ENCODE data around the gene ZDHHC19. TPM values are rescaled to one million over a fixed set of nuclear protein-coding genes. Genes with fewer than 3 reads are reported as not detected.
"Not testable (repeated sequence)": the region's sequence is repeated elsewhere in the genome, so short reads cannot be mapped to it uniquely, and the experiment has no call there.

The ZDHHC19 gene
- total RNA-seq, 1 donor from 2014 or later, result not detected

DNA sequence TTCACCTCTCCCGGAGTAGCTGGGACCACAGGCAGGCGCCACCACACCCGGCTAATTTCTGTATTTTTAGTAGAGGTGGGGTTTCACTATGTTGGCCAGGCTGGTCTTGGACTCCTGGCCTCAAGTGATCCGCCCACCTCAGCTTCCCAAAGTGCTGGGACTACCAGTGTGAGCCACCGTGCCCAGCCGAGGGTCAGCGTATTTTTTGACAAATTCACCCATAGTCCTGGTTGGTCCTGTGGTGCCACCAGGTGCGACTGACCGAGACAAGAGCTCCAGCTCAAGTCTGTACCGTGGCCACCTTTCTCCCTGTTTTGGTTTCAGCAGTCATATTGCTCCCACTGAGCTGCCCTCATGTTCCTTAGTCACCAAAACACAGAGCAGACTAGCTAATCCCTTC is 13.9 kb upstream of the ZDHHC19 start:
- intact Hi-C loops (cut with micrococcal nuclease), result no loop called here

DNA sequence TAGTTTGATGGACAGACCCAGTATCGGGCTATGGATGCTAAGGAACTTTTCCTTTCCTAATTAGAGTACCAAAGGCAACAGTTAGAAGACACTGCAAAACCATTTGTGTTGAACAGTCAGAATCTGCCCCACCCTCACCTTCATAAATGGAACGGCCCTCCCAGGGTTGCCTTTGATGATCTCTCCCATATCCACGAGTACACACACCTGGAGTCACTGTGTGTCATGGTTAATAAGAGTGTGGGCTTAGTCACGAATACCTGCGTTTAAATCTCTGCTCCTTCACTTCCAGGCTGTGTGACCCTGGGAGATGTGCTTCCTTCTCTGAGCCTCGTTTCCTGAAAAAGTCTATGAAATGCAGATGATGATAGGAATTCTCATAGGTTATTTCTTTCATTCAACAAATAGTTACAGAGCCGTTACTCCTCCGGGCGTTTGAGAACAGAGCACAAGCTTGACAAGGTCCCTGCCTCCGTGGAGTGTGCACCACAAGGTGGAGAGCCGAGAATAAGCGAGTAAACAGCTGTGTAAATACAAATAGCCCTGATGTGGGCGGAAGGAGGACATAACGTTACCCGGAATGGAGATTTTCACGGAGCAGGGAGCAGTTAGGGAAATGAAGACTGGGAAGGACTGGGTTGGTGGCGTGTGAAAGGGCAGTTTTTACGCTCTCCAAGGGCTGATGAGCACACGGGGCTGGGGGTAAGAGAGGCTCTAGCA is 11.8 kb upstream of the ZDHHC19 start:
- intact Hi-C loops (cut with micrococcal nuclease), result no loop called here

DNA sequence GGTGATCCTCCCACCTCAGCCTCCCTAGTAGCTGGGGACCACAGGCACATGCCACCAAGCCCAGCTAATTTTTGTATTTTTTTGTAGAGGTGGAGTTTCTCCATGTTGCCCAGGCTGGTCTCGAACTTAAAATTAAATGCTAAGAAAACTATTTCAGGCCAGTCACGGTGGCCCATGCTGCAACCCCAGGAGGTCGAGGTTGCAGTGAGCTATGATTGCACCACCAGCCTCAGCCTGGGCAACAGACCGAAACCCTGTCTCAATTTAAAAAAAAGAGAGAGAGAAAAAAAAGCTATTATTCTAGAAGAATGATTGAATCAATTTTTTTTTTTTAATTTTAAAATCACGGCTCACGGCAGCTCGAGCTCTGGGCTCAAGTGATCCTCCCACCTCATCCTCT is 9.8 kb upstream of the ZDHHC19 start:
- intact Hi-C loops (cut with micrococcal nuclease), result no loop called here

DNA sequence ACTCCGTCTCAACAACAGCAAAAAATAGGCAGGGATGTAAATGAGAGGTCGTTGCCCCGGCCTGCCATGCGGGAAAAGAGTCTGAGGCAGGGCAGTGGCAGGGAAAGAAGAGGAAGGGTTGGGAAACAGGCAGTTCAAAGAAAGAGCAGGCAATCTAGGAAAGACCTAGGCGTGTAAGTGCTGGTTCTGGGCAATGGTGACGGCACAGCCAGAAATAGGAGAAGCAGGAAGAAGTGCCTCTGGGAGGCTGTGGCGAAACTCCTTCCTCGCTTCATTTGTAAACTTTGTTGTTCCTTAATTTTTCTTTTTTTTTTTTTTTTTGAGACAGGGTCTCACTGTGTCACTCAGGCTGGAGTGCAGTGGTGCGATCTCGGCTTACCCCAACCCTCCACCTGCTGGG is 9.4 kb upstream of the ZDHHC19 start:
- intact Hi-C loops (cut with micrococcal nuclease), result no loop called here

DNA sequence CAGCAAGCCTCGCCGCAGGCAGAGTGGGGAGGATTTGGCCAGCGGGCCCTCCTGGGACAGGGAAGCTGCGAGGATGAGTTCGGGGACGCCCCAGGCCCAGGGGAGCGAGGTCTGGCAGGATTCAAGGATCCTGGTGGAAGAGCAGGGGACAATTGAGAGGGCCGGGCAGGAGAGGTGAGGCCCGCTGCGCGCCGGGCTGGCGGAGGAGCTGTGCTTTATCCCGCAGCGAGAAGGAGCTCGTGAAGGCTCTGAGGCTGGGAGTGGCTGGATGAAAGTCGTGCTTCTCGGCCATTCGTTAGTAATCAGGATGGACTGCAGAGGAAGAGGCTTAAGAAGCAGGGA is 8.7 kb upstream of the ZDHHC19 start:
- intact Hi-C loops (cut with micrococcal nuclease), result no loop called here

DNA sequence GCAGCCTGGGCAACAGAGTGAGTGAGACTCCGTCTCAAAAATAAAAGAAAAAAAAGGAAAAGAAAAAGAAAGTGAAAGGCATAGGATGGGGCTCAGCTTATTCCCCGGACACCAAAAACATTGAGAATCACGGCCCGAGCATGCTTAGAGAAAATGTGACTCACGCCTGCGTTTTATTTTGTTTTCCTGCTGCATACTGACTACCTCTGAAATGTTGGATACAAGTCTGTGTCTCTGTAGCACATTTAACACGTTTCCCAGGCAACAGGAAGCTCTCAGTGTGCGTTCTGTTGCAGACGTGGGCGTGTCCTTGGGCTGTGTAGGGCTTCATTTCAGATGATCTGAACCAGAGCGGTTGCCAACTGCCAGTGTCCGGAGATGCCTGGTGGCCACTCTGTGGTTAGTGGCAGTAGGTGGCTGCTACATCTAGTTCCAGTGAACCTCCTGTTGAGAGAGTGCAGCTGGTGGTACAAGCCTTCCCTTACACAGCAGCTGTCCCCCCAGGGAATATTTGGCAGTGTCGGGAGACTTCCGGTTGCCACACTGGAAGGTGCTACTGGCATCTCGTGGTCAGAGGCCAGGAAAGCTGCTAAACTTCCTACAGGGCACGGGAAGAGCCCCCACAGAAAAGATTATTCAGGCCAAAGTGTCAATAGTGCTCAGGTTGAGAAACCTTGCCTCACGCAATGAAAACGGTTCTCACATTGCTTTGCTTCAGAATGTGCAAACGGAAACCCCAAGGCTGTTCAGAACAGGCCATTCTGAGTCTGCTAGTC is 8.2 kb upstream of the ZDHHC19 start:
- intact Hi-C loops (cut with micrococcal nuclease), result no loop called here

DNA sequence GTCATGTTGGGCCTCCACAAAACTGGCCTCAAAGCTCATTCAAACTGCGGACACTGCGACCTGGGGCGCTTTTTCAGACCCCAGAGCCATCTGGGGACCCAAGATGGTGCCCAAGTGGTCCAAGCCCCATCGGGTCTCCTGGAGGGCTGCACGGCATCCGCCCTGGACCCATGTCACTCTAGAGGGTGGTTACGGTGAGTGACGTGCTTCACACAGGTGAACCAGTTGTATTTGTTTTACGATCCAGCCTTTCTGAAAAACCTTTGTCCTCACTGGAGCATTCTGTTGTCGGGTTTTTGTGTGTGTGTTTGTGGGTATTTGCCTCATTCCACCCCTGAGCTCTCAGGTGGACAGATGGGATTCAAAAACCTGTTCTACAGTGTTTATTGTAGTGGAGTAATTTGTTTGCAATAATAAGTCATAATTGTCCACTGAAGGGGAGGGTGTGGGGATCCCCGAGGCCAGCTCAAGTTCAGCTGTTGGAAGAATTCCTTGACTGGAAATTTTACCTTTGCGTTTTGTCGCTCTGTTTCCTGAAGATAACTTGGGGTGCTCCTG is 7.0 kb upstream of the ZDHHC19 start:
- intact Hi-C loops (cut with micrococcal nuclease), result no loop called here

DNA sequence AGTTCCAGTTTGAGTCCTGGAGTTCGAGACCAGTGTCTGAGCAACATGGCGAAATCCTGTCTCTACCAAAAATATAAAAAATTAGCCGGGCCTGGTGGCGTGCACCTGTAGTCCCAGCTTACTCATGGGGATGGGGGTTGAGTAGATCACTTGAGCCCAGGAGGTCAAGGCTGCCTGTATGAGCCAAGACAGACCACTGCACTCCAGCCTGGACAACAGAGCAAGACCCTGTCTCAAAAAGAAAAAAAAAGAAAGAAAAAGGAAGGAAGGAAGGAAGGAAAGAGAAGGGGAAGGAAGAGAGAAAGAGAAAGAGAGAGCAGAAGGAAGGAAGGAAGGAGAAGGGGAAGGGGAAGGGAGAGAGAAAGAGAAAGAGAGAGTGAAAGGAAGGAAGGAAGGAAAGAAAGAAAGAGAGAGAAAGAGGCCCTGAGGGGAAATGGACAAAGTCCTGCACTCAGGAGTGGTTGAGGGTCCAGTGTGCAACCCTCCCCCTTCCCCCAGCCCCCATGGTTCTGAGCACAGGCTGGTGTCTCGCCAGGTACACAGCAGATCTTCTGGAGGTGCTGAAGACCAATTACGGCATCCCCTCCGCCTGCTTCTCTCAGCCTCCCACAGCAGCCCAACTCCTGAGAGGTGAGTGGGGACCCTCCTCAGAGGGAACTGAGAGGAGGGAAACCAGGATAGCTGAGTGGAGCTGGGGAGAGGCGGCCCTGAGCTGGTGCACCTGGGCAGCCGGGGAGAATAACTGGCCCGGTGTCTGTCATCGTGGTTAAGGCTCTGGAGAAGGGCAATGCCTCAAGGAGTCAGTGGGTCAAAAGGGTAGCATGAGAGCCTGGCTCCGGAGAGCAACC is 6.3 kb upstream of the ZDHHC19 start:
- intact Hi-C loops (cut with micrococcal nuclease), result no loop called here

DNA sequence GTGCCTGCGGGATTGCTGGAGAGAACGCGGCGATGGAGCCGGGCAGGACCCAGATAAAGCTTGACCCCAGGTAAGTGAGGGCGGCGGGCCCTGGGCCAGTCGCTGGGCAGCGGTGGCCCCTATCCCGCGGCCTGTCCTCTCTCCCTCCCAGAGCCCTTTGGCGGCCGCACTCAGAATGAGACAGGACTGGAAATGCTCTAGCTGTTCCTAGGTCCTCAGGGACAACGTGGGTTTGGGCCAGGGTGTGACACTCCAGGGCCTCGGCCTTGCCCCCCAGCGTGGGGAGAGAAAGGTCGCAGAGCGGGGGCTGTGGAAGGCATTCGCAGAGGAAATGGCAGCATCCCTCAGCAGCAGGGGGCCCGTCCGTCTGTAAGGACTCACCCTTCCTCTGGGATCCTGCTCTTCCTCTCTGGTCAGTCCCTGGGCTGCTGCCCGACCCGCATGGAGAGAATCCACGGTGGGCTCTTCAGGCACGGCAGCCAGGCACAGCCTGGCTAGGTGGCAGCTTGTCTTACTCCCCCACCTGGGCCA is 5.5 kb upstream of the ZDHHC19 start:
- intact Hi-C loops (cut with micrococcal nuclease), result no loop called here

DNA sequence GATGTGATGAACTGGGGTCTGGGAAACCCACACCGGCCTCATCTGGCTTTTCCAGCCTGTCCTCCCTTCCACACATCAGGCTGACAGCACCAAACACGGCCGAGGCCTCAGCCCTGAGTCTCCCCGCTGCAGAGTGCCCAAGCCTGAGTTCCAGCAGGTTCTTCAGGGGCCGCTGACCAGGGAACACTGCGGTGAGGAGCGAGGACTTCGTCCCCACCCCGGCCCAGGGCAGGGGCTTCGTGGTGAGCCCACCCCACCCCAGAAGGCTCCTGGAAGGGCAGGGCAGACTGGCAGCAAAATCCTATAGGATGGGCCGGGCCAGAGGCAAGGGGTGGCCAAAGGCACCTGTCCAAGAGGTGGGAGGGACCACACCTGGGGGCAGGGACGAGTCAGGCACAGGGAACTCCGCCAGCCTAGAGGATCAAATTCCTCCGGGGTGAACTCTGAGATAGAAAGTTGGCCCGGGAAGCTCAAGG is 4.9 kb upstream of the ZDHHC19 start, which contains the start of gene SLC51A:
TSS of gene SLC51A (plus strand) at position 446 of the 476 bp plus-strand sequence. CDS start 179 bp downstream, outside the sequence.
- intact Hi-C loops (cut with micrococcal nuclease), result no loop called here

DNA sequence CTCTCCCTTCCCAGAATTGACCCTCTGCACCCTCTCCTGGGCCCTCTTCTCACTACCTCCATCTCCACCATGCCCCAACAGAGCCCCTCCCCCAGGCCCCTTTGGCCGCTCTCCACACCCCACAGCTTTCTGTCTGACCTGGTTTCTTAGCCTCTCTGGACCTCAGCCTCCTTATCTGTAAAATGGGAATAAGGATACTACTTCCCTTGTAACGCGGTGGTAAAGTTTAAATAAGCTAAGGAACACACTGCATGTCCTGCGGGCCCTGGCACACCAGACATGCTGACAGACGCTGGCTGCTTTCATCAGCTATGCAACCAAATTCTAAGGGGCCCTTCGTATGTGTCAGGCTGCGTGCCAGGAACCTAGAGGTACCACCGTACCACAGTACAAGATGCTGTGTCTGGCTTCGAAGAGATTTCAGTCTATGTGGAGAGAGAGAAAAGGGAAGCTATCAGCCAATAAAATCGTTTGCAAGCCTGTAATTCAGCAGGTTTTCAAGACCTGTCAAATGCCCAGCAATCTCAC is 4.4 kb upstream of the ZDHHC19 start:
- intact Hi-C loops (cut with micrococcal nuclease), result no loop called here

DNA sequence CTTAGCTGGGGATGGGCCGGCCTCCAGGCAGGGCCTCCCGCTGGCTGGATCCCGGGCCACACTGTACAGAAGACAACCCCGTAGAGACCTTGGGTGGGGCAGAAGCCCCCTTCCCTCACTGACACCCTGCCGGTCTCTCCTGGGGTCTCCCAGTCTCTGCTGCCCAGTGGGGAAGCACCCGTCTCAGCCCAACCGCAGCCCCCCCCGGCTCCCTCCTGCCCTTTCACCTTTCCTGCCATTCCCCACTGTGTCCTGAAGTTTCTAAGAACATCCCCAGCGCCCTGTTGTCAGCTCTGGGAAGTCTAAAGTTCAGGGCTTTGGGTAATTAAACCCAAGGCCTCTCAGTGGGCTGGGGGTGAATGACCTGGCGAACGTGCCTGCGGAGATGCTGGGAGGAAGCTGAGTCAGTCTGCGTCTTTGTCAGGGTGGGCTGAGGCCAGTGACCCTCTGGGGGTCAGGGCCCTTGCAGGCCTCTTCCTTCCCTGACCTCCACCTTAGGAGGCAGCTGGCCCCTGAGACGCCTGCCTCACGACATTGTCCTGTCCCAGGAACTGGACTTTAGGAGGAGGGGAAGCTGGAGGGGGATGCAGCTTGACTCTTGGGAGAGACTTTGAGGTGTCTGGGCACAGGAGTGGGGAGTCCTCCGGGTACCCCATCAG is 3.7 kb upstream of the ZDHHC19 start:
- intact Hi-C loops (cut with micrococcal nuclease), result no loop called here

DNA sequence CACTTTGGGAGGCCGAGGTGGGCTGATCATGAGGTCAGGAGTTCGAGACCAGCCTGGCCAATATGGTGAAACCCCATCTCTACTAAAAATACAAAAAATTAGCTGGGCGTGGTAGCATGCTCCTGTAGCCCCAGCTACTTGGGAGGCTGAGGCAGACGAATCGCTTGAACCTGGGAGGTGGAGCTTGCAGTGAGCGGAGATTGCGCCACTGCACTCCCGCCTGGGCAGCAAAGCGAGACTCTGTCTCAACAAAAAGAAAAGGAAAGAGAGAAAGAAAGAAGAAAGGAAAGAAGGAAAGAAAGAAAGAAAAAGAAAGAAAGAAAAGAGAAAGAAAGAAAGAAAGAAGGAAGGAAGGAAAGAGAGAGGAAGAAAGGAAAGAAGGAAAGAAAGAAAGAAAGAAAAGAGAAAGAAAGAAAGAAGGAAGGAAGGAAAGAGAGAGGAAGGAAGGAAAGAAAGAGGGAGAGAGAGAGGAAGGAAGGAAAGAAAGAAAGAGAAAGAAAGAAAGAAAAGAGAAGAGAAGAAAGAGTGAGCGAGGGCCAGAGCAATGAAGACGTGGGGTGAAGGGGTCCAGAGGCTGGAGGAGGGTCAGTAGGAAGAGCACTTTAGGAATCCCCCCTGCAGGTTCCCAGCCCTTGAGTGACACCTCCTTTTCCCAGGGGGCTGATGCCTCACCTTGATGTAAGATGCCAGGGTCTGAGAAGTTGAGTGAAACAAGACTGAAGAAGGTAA is 1.1 kb downstream of the ZDHHC19 start:
- intact Hi-C loops (cut with micrococcal nuclease), result not testable (repeated sequence)

DNA sequence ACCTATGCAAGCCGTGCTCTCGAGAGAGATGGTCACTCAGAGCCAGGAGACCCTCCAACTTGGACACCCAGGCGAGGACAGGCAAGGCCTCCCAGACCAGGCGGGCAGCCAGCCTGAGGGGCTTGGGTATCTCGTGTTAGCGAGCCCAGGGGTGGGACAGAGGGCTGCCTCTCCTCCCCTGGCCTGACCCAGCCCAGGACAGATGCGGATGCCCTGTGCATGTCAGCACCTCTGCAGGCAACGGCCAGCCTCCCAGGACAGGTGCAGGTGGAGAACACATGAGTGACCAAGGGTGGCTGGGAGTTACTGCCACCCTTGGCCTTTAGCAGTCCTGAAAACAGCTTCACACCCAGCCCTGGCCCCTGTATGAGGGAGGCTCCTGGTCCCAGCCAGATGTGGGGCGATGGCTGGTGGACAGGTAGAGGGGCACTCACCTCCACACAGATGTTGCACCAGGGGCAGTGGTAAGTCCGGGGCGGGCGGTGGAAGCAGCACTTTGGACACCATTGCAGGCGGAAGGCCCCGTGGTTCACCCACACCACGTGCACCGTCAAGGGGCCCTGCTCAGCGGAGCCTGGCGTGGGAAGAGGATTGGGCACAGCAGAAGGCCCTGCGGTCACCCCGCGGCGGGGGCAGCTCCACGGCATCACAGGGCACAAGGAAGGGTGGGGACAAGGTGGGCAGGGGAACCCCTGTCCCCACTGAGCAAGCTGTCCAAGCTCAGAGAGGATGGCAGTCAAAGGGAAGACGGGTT is 2.1 kb downstream of the ZDHHC19 start:
- intact Hi-C loops (cut with micrococcal nuclease), result no loop called here

DNA sequence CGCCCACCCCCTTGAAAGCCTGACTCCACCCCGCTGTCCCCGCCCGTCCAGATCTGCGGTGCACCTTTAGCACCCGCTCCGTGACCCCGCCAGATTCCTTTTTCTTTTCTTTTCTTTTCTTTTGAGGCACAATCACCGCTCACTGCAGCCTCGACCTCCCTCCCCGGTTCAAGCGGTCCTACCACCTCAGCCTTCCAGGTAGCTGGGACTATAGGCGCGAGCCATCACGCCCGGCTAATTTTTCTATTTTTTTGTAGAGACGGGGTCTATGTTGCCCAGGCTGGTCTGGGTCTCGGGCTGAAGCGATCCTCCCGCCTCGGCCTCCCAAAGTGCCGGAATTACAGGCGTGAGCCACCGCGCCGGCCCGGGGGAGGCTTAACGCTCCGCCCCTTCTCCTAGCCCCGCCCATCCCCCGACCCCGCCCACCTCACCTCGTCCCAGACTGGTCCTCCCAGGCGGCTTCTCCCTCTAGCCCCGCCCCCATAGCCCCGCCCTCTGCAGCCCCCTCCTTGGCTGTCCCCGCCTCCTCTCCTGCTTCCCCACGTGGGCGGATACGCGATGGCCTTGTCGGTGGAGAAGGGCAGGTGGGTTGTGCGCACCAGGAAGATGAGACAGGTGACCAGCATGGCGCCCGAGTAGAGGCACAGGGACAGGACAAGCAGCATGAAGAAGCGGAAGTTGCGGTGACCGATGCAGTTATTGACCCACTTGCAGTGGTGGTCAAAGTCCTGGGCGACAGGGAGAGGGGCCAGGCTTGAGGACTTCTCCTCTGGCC is 3.2 kb downstream of the ZDHHC19 start:
- intact Hi-C loops (cut with micrococcal nuclease), result no loop called here

DNA sequence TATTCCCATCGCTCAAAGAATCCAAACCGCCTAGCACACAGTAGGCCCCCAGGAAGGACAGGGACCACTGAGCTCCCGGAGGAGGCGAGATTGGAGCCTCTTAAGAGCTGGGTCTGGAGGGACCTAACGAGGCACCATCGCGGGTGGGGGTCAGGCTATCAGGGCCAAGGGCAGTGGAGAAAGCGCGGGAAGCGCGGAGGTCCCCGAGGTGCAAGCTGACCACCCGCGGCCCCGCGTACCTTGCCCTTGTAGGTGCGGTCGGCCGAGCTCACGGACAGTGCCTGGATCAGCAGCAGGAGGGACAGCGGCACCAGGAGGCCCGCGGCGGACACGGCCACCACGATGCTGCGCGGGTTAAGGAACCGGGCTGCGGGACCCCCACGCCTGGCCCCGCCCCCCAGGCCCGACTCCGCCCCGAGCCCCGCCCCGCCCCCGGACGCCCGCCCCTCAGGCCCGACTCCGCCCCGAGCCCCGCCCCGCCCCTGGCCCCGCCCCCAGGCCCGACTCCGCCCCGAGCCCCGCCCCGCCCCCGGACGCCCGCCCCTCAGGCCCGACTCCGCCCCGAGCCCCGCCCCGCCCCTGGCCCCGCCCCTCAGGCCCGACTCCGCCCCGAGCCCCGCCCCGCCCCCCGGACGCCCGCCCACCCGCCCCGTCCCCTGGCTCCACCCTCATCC is 3.9 kb downstream of the ZDHHC19 start:
- intact Hi-C loops (cut with micrococcal nuclease), result no loop called here

DNA sequence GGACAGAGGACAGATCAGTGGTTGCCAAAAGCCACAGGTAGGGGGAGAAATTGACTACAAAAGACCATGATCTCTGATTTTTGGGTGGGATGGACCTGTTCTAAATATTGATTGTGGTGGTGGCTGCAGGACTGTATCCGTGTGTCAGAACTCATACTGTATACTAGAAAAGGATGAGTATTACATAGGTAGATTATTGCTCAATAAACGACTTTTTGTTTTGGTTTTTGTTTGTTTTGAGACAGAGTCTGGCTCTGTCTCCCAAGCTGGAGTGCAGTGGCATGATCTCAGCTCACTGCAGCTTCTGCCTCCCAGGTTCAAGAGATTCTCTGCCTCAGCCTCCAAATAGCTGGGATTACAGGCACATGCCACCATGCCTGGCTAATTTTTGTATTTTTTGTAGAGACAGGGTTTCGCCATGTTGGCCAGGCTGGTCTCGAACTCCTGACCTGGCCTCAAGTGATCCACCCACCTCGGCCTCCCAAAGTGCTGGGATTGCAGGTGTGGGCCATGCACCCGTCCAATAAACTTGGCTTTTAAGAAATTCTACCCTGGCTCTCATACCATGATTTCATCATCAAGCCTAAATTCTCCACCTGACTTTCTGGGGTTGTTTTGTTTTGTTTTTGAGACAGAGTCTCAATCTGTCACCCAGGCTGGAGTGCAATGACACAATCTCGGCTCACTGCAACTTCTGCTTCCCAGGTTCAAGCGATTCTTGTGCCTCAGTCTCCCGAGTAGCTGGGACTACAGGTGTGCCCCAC is 5.6 kb downstream of the ZDHHC19 start:
- intact Hi-C loops (cut with micrococcal nuclease), result not testable (repeated sequence)
